T-helper 1 cell treated with Interleukin-12 subunit alpha and Interleukin-12 subunit beta and Interleukin-4 antibody, amounts not matched to agents 30 μg/mL and 1 μg/mL, for 36 hours (primary cell): ENCODE results near the gene HS6ST2.
"Not testable (repeated sequence)": the region's sequence is repeated elsewhere in the genome, so short reads cannot be mapped to it uniquely, and the experiment has no call there.

Experiments
- H3K27ac Mint-ChIP-seq: one replicate; pipeline ENCODE4 v1.8.0; 2021; ENCODE audit warnings: mild to moderate bottlenecking, mixed read lengths
- H3K27me3 Mint-ChIP-seq: one replicate; pipeline ENCODE4 v1.8.0; 2021; ENCODE audit warnings: low read depth, mixed read lengths
- H3K36me3 Mint-ChIP-seq: one replicate; pipeline ENCODE4 v1.8.0; 2021; ENCODE audit warnings: low read depth, mixed read lengths
- H3K4me1 Mint-ChIP-seq: one replicate; pipeline ENCODE4 v1.8.0; 2021; ENCODE audit warnings: low read depth, mixed read lengths
- H3K4me3 Mint-ChIP-seq: one replicate; pipeline ENCODE4 v1.8.0; 2021; ENCODE audit warnings: mild to moderate bottlenecking, moderate library complexity, mixed read lengths
- H3K9me3 Mint-ChIP-seq: one replicate; pipeline ENCODE4 v1.8.0; 2021; ENCODE audit warnings: mixed read lengths

HS6ST2 gene

GRCh38 chrX:132900633-132901293, 57.7 kb downstream of the HS6ST2 start:
- Mint-ChIP-seq H3K27ac (no peak overlapping the region), H3K4me1 (no peaks in the 10 kb centered on the region), H3K4me3 (no peak overlapping the region), H3K9me3 (no peaks in the 10 kb centered on the region), H3K27me3 (no peaks in the 10 kb centered on the region), H3K36me3 (no peaks in the 10 kb centered on the region)

- Mint-ChIP-seq H3K4me1 (no peaks in the 10 kb centered on the region), H3K4me3 (no peak overlapping the region), H3K36me3 (no peaks in the 10 kb centered on the region), H3K9me3 (no peaks in the 10 kb centered on the region), H3K27ac (no peak overlapping the region), H3K27me3 (peaks cover 6% of the 10 kb centered on the region)
These were observed 70.9 kb downstream of the HS6ST2 start for GRCh38 chrX:132887569-132887968.

- H3K4me1 Mint-ChIP-seq, result no peaks in the 10 kb centered on the region
- no peaks in the 10 kb centered on the region for H3K36me3 Mint-ChIP-seq
- H3K27ac Mint-ChIP-seq, result no peak overlapping the region
These were observed 75.0 kb downstream of the HS6ST2 start for GRCh38 chrX:132883358-132883915.

GRCh38 chrX:132880753-132881152, 77.7 kb downstream of the HS6ST2 start:
- not testable (repeated sequence) for H3K27me3 Mint-ChIP-seq, H3K4me1 Mint-ChIP-seq, H3K4me3 Mint-ChIP-seq, H3K36me3 Mint-ChIP-seq, H3K9me3 Mint-ChIP-seq, H3K27ac Mint-ChIP-seq

More at GRCh38 chrX:132883358-132883915, 75.0 kb downstream of the HS6ST2 start:
- Mint-ChIP-seq H3K9me3 (no peaks in the 10 kb centered on the region), H3K27me3 (peaks cover 6% of the 10 kb centered on the region), H3K4me3 (no peak overlapping the region)

- peaks cover 8% of the 10 kb centered on the region for H3K27me3 Mint-ChIP-seq
- H3K4me3 Mint-ChIP-seq, result no peak overlapping the region
- no peaks in the 10 kb centered on the region for H3K4me1 Mint-ChIP-seq
- no peaks in the 10 kb centered on the region for H3K36me3 Mint-ChIP-seq
- H3K9me3 Mint-ChIP-seq, result no peaks in the 10 kb centered on the region
- H3K27ac Mint-ChIP-seq, result no peak overlapping the region
These were observed 80.4 kb downstream of the HS6ST2 start for GRCh38 chrX:132877954-132878536.

- H3K27me3 Mint-ChIP-seq, result peaks cover 9% of the 10 kb centered on the region
- H3K27ac Mint-ChIP-seq, result no peak overlapping the region
- H3K9me3 Mint-ChIP-seq, result no peaks in the 10 kb centered on the region
- H3K4me3 Mint-ChIP-seq, result no peak overlapping the region
- H3K36me3 Mint-ChIP-seq, result no peaks in the 10 kb centered on the region
- no peaks in the 10 kb centered on the region for H3K4me1 Mint-ChIP-seq
These were observed 81.7 kb downstream of the HS6ST2 start for GRCh38 chrX:132876523-132877338.

GRCh38 chrX:132875650-132876522, 82.5 kb downstream of the HS6ST2 start:
- H3K4me3 Mint-ChIP-seq, result no peak overlapping the region
- no peaks in the 10 kb centered on the region for H3K4me1 Mint-ChIP-seq
- no peak overlapping the region for H3K27ac Mint-ChIP-seq
- peaks cover 9% of the 10 kb centered on the region for H3K27me3 Mint-ChIP-seq
- H3K36me3 Mint-ChIP-seq, result no peaks in the 10 kb centered on the region
- H3K9me3 Mint-ChIP-seq, result no peaks in the 10 kb centered on the region

GRCh38 chrX:132862562-132862961, 95.9 kb downstream of the HS6ST2 start:
- Mint-ChIP-seq H3K9me3 (peaks cover 25% of the 10 kb centered on the region), H3K27ac (no peak overlapping the region), H3K27me3 (peaks cover 11% of the 10 kb centered on the region), H3K4me1 (peaks cover 21% of the 10 kb centered on the region), H3K36me3 (peaks cover 7% of the 10 kb centered on the region), H3K4me3 (no peak overlapping the region)

- Mint-ChIP-seq H3K9me3 (peaks cover 27% of the 10 kb centered on the region), H3K4me1 (peaks cover 23% of the 10 kb centered on the region), H3K27me3 (peaks cover 11% of the 10 kb centered on the region), H3K27ac (no peak overlapping the region), H3K36me3 (peaks cover 9% of the 10 kb centered on the region), H3K4me3 (no peak overlapping the region)
These were observed 97.4 kb downstream of the HS6ST2 start for GRCh38 chrX:132861076-132861475.

GRCh38 chrX:132860200-132860599, 98.2 kb downstream of the HS6ST2 start:
- Mint-ChIP-seq H3K27me3 (peaks cover 11% of the 10 kb centered on the region), H3K9me3 (peaks cover 27% of the 10 kb centered on the region), H3K36me3 (peaks cover 9% of the 10 kb centered on the region), H3K27ac (no peak overlapping the region), H3K4me3 (no peak overlapping the region), H3K4me1 (peaks cover 23% of the 10 kb centered on the region)

GRCh38 chrX:132858018-132858417, 100.4 kb downstream of the HS6ST2 start:
- Mint-ChIP-seq H3K9me3 (peaks cover 16% of the 10 kb centered on the region), H3K27ac (peak overlapping the region; percentile 83), H3K4me1 (peaks cover 26% of the 10 kb centered on the region), H3K36me3 (peaks cover 9% of the 10 kb centered on the region), H3K27me3 (no peaks in the 10 kb centered on the region), H3K4me3 (peak overlapping the region; percentile 61)

GRCh38 chrX:132855780-132856341, 102.6 kb downstream of the HS6ST2 start:
- H3K27me3 Mint-ChIP-seq, result peaks cover 6% of the 10 kb centered on the region
- H3K4me1 Mint-ChIP-seq, result peaks cover 27% of the 10 kb centered on the region
- H3K36me3 Mint-ChIP-seq, result peaks cover 9% of the 10 kb centered on the region
- H3K27ac Mint-ChIP-seq, result no peak overlapping the region
- no peak overlapping the region for H3K4me3 Mint-ChIP-seq
- H3K9me3 Mint-ChIP-seq, result peaks cover 16% of the 10 kb centered on the region

- Mint-ChIP-seq H3K4me1 (peaks cover 9% of the 10 kb centered on the region), H3K4me3 (no peak overlapping the region), H3K27me3 (peaks cover 20% of the 10 kb centered on the region), H3K36me3 (peaks cover 2% of the 10 kb centered on the region), H3K27ac (no peak overlapping the region), H3K9me3 (peaks cover 7% of the 10 kb centered on the region)
These were observed 105.4 kb downstream of the HS6ST2 start for GRCh38 chrX:132853040-132853439.
